Measurements from ENCODE around the gene CPNE7. TPM values are rescaled to one million over a fixed set of nuclear protein-coding genes. Genes with fewer than 3 reads are reported as not detected.

Gene CPNE7
- total and polyA plus RNA-seq, 7 donors: 0.41 to 3.3 (median 0.71) TPM; not detected in 4

DNA sequence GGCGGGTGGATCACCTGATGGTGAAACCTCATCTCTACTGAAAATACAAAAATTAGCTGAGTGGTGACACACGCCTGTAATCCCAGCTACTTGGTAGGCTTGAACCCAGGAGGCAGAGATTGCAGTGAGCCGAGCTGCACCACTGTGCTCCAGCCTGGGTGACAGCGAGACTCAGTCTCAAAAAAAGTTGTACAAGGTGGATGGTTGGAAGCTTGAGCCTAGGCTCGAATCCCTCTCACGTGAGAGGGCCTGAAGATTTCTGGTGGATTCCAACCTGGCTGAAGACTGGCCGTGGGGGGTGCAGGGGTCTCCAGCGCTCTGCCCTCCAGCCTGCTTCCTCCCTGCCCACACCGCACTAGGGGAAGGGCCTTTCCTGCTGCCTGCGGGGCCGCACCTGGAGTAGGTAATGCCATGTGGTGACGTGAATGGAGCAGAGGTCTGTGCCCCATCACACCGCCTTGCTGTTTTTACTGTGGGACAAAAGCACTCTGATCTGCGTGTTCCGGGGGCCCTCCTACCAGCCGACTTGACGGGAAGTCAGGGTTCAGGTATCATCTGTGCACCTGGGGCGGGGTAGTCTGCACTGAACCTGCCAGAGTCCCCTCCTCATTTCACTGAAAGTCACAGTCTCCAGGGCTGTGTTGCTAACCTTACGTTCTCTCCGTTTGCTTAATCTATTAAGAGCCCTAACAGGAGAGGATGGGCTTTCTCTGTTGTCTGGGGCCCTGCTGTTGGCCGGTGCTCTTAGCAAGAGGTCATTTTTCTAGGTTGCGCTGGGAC is 10.9 kb upstream of the CPNE7 start:
- TF ChIP-seq EP300 (IDR thresholded peaks at IDR 0.05) (no peak), POLR2AphosphoS5 (IDR thresholded peaks at IDR 0.05) (peak in 1 of 4 donors; percentile 6), POLR2A (IDR thresholded peaks at IDR 0.05) (no peak)
- TF ChIP-seq, protein P1, sequence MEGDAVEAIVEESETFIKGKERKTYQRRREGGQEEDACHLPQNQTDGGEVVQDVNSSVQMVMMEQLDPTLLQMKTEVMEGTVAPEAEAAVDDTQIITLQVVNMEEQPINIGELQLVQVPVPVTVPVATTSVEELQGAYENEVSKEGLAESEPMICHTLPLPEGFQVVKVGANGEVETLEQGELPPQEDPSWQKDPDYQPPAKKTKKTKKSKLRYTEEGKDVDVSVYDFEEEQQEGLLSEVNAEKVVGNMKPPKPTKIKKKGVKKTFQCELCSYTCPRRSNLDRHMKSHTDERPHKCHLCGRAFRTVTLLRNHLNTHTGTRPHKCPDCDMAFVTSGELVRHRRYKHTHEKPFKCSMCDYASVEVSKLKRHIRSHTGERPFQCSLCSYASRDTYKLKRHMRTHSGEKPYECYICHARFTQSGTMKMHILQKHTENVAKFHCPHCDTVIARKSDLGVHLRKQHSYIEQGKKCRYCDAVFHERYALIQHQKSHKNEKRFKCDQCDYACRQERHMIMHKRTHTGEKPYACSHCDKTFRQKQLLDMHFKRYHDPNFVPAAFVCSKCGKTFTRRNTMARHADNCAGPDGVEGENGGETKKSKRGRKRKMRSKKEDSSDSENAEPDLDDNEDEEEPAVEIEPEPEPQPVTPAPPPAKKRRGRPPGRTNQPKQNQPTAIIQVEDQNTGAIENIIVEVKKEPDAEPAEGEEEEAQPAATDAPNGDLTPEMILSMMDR (IDR thresholded peaks at IDR 0.05): no peak
- peaks cover 0 to 48% (median 36%) of the 10 kb centered on the region in 4 donors for H3K4me1 ChIP-seq
- H3K9me3 ChIP-seq: no peaks in the 10 kb centered on the region
- no peak overlapping the region for H3K27ac ChIP-seq
- intact Hi-C loops (cut with DNase I): loop anchor here (5.0 kb wide), 1 partner anchor 72 kb away; the partner anchor contains the start of gene ANKRD11
- WGBS, 2 donors: 41 to 70% methylated on average over 22 of the region's 22 CpGs
- peaks cover 16 to 39% (median 28%) of the 10 kb centered on the region in 4 donors for H3K36me3 ChIP-seq
- H3K27me3 ChIP-seq: peaks cover 0 to 15% (median 8%) of the 10 kb centered on the region in 3 donors
- no peak overlapping the region for H3K4me3 ChIP-seq
- no peak for DNase-seq

DNA sequence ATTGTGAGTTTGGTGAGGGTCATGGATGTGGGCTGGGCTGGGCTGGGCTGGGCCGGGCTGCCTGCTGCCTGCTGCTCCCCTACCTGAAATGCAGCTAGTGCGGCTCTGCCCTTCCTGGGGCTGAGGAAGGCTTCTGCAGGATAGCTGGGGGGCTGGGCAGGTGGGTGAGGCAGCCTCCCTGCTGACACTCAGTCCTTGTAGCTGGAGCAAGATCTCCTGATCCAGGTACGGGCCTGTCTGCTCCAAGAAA is 10.4 kb upstream of the CPNE7 start:
- Histone ChIP-seq H3K27me3 (peaks cover 0 to 21% (median 13%) of the 10 kb centered on the region in 3 donors), H3K27ac (no peak overlapping the region), H3K4me1 (peaks cover 0 to 45% (median 33%) of the 10 kb centered on the region in 4 donors), H3K36me3 (peaks cover 16 to 39% (median 28%) of the 10 kb centered on the region in 4 donors), H3K4me3 (peak overlapping the region in 1 of 4 donors; percentile 22), H3K9me3 (no peaks in the 10 kb centered on the region)
- no peak for DNase-seq
- intact Hi-C loops (cut with DNase I): no loop called here
- TF ChIP-seq EP300 (IDR thresholded peaks at IDR 0.05) (no peak), POLR2AphosphoS5 (IDR thresholded peaks at IDR 0.05) (no peak), POLR2A (IDR thresholded peaks at IDR 0.05) (no peak)
- TF ChIP-seq, protein P1 (IDR thresholded peaks at IDR 0.05): no peak
- 12 to 42% methylated on average over 3 of the region's 3 CpGs for WGBS, 2 donors

DNA sequence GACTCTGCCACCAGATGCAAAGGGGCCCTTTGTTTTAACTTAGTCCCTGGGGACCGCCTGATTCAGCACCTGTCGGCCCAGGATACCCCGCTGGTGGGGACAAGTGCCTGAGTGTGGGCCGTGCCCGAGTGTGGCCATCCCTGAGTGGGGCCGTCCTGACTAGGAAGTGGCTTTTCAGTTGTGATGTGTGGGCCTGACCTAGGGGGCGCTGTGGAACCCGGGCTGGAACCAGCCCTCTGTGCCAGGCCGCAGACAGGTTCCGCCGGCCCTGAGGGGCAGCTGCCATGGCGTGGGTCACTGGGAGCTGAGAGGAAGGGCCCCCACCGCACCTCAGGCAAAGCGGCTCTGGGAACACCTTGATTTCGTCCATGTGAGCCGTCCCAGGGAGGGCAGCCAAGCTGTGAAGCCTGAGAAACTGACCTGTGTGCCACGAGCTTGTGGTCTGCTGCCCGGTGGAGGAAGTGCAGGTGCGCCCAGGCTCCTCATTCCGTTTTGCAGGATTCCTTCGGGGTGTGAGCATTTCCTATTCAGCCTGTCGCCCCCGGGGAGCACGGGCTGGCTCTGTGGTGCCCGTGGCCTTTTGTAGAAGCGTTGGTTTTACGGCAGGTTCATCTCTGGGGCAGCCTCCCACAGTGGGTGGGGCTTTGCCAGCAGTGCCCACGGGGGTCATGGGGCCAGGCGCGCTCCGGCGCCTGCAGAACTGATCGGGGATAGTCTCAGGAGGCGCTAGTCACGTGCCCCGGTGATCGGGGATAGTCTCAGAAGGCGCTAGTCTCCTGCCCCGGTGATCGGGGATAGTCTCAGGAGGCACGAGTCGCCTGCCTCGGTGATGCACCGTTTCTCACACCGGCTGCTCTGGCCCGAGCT is 9.8 kb upstream of the CPNE7 start:
- 2 to 5% methylated on average over 46 of the region's 46 CpGs for WGBS, 2 donors
- H3K4me3 ChIP-seq: peak overlapping the region in 3 of 4 donors; percentile 4 to 22 (median 15)
- no peaks in the 10 kb centered on the region for H3K9me3 ChIP-seq
- TF ChIP-seq, protein P1 (IDR thresholded peaks at IDR 0.05): peak in 3 of 4 experiments; percentile 24 to 30 (median 28)
- no peak for TF ChIP-seq POLR2A (IDR thresholded peaks at IDR 0.05)
- no peak for TF ChIP-seq EP300 (IDR thresholded peaks at IDR 0.05)
- peak in 2 of 4 donors; percentile 55 to 56 for TF ChIP-seq POLR2AphosphoS5 (IDR thresholded peaks at IDR 0.05)
- H3K36me3 ChIP-seq: peaks cover 16 to 39% (median 28%) of the 10 kb centered on the region in 4 donors
- no peak for DNase-seq
- H3K27me3 ChIP-seq: peaks cover 0 to 25% (median 17%) of the 10 kb centered on the region in 3 donors
- peaks cover 0 to 45% (median 33%) of the 10 kb centered on the region in 4 donors for H3K4me1 ChIP-seq
- H3K27ac ChIP-seq: peak overlapping the region in 2 of 4 donors; percentile 6 to 51
- intact Hi-C loops (cut with DNase I): no loop called here

DNA sequence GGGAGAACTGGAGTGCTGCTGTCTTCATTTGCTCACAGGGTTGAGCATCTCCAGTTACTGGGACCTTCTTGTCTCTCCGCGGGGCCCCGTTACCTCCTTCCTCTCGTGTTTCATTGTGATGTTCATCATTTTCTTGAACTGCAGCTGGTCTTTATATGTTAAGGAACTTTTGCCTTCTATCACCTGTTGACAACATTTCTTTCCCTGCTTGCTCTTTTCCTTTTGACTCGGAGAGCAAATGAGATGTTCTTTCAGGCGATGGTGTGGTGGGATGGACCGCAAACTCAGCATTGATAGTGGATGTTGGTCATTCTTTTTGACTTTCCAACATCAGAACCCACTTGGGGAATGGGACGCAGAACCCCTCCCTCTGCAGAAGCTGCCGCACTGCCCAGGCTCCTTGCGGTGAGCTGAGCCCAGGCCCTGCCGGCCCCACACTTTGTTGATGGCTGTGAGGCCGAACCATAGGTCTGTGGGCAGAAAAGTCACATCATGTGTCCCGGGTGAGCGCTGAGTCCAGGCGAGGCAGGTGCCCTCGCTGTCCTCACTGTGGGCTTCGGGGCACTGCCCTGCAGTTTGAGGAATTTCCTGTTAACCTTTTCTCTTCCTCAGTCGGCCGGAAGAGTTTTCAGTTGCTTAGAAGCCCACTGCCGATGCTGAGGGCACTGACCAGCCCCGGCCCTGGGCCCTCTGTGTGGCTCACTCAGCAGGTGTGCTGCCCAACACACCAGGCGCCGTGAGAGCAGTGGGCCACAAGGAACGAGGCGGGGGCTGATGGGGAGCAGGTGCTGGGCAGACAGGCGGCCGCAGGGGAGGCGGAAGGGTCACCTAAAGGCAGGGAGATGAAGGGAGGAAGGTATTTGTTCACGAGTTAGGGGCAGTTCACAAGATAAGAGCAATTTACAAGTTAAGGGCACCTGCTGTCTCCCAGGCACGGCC is 7.6 kb upstream of the CPNE7 start:
- Histone ChIP-seq H3K27ac (no peak overlapping the region), H3K36me3 (peaks cover 7 to 21% (median 14%) of the 10 kb centered on the region in 4 donors), H3K4me1 (peaks cover 0 to 24% (median 18%) of the 10 kb centered on the region in 4 donors), H3K27me3 (peaks cover 0 to 42% (median 19%) of the 10 kb centered on the region in 3 donors), H3K4me3 (no peak overlapping the region), H3K9me3 (no peaks in the 10 kb centered on the region)
- no peak for DNase-seq
- no peak for TF ChIP-seq EP300 (IDR thresholded peaks at IDR 0.05)
- TF ChIP-seq, protein P1 (IDR thresholded peaks at IDR 0.05): no peak
- intact Hi-C loops (cut with DNase I): no loop called here
- WGBS, 2 donors: 80 to 85% methylated on average over 30 of the region's 30 CpGs
